ENCODE measurements around the gene PPP6R2. TPM values are rescaled to one million over a fixed set of nuclear protein-coding genes. Genes with fewer than 3 reads are reported as not detected.
"Not testable (repeated sequence)": the region's sequence is repeated elsewhere in the genome, so short reads cannot be mapped to it uniquely, and the experiment has no call there.

Gene PPP6R2
- total RNA-seq, 1 experiment from 2014 or later: 42.6 TPM

- Histone ChIP-seq H3K14ac (ENCODE audit: insufficient read depth, low read length) (no peak overlapping the region), H2AFZ (ENCODE audit: low read length) (no peak overlapping the region), H2BK20ac (ENCODE audit: low read depth, low read length, poor library complexity, severe bottlenecking) (no peak overlapping the region), H3K9me3 (ENCODE audit: control insufficient read depth, low read depth, low read length) (no peaks in the 10 kb centered on the region), H4K20me1 (ENCODE audit: control insufficient read depth, insufficient read depth, insufficient read length) (no peaks in the 10 kb centered on the region), H3K23ac (ENCODE audit: insufficient read length, low read depth, low read length) (no peak overlapping the region), H3K4ac (ENCODE audit: low read depth, low read length) (no peak overlapping the region), H2AK5ac (ENCODE audit: insufficient read length, low read length) (no peak overlapping the region), H3K27me3 (ENCODE audit: insufficient read depth, low read length) (no peaks in the 10 kb centered on the region), H3T11ph (ENCODE audit: low read length) (no peak overlapping the region), H4K5ac (ENCODE audit: insufficient read length, low read depth, low read length) (no peak overlapping the region), H2BK12ac (ENCODE audit: insufficient read length, low read depth, low read length) (no peak overlapping the region), H3K56ac (ENCODE audit: insufficient read length, low read depth, low read length) (no peak overlapping the region), H4K91ac (ENCODE audit: insufficient read length, low read depth, low read length) (no peak overlapping the region), H2BK15ac (ENCODE audit: low read depth, low read length) (no peak overlapping the region), H3K79me1 (ENCODE audit: insufficient read depth, low read depth, low read length, poor library complexity, severe bottlenecking) (no peaks in the 10 kb centered on the region), H3K4me1 (ENCODE audit: insufficient read depth, low read length) (no peaks in the 10 kb centered on the region), H3K9ac (ENCODE audit: extremely low read depth, insufficient read length, low read length) (no peak overlapping the region), H2BK5ac (ENCODE audit: insufficient read length, low read length) (no peak overlapping the region), H3K79me2 (ENCODE audit: insufficient read depth, low read length) (no peaks in the 10 kb centered on the region), H4K8ac (replicated peaks; ENCODE audit: insufficient read length, low read depth, low read length) (no peak overlapping the region), H3K18ac (ENCODE audit: insufficient read length, low read depth, low read length) (no peak overlapping the region), H3K23me2 (ENCODE audit: insufficient read length, low read depth, low read length, poor library complexity, severe bottlenecking) (no peaks in the 10 kb centered on the region), H2BK120ac (ENCODE audit: low read depth, low read length, poor library complexity, severe bottlenecking) (no peak overlapping the region), H3K27ac (ENCODE audit: insufficient read length, low read depth, low read length) (no peak overlapping the region), H3K4me2 (ENCODE audit: insufficient read depth, insufficient read length, low read length) (no peak overlapping the region)
- Mint-ChIP-seq H3K4me1 (no peaks in the 10 kb centered on the region), H3K36me3 (ENCODE audit: insufficient read depth in 1 of 3, low read depth in 3 of 3) (peaks cover 29 to 60% (median 54%) of the 10 kb centered on the region in 3 experiments; a peak in 6 of 7 replicates), H3K9me3 (peaks cover 0 to 3% of the 10 kb centered on the region in 2 experiments; a peak in 1 of 5 replicates), H3K27me3 (ENCODE audit: low read depth) (no peaks in the 10 kb centered on the region), H3K27ac (no peak overlapping the region; a peak in 1 of 7 replicates), H3K4me3 (no peak overlapping the region)
- WGBS (ENCODE audit: extremely low coverage, insufficient read length, low lambda C conversion rate): no CpG with 5 or more reads among the region's 5 CpGs
- DNase-seq: no peak
- TF ChIP-seq, protein P1, sequence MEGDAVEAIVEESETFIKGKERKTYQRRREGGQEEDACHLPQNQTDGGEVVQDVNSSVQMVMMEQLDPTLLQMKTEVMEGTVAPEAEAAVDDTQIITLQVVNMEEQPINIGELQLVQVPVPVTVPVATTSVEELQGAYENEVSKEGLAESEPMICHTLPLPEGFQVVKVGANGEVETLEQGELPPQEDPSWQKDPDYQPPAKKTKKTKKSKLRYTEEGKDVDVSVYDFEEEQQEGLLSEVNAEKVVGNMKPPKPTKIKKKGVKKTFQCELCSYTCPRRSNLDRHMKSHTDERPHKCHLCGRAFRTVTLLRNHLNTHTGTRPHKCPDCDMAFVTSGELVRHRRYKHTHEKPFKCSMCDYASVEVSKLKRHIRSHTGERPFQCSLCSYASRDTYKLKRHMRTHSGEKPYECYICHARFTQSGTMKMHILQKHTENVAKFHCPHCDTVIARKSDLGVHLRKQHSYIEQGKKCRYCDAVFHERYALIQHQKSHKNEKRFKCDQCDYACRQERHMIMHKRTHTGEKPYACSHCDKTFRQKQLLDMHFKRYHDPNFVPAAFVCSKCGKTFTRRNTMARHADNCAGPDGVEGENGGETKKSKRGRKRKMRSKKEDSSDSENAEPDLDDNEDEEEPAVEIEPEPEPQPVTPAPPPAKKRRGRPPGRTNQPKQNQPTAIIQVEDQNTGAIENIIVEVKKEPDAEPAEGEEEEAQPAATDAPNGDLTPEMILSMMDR (conservative IDR thresholded peaks at IDR 0.05): no peak
Observed at GRCh38 chr22:50376085-50376651, 33.0 kb downstream of the PPP6R2 start.

- H4K20me1 ChIP-seq (ENCODE audit: control insufficient read depth, insufficient read depth, insufficient read length); H2BK120ac ChIP-seq (ENCODE audit: low read depth, low read length, poor library complexity, severe bottlenecking); H3K4me1 Mint-ChIP-seq; H3K4me1 ChIP-seq (ENCODE audit: insufficient read depth, low read length); H3K4ac ChIP-seq (ENCODE audit: low read depth, low read length); H3K4me2 ChIP-seq (ENCODE audit: insufficient read depth, insufficient read length, low read length); H3K79me1 ChIP-seq (ENCODE audit: insufficient read depth, low read depth, low read length, poor library complexity, severe bottlenecking); H3K23ac ChIP-seq (ENCODE audit: insufficient read length, low read depth, low read length); H2BK5ac ChIP-seq (ENCODE audit: insufficient read length, low read length); H3K4me3 Mint-ChIP-seq; H4K91ac ChIP-seq (ENCODE audit: insufficient read length, low read depth, low read length); H3K27me3 Mint-ChIP-seq (ENCODE audit: low read depth); H4K8ac ChIP-seq (replicated peaks; ENCODE audit: insufficient read length, low read depth, low read length); H2BK15ac ChIP-seq (ENCODE audit: low read depth, low read length); H3K27ac Mint-ChIP-seq; H3K9ac ChIP-seq (ENCODE audit: extremely low read depth, insufficient read length, low read length); H2AFZ ChIP-seq (ENCODE audit: low read length); H3K27me3 ChIP-seq (ENCODE audit: insufficient read depth, low read length); H3K56ac ChIP-seq (ENCODE audit: insufficient read length, low read depth, low read length); H3K23me2 ChIP-seq (ENCODE audit: insufficient read length, low read depth, low read length, poor library complexity, severe bottlenecking); H2AK5ac ChIP-seq (ENCODE audit: insufficient read length, low read length); H3T11ph ChIP-seq (ENCODE audit: low read length); H3K18ac ChIP-seq (ENCODE audit: insufficient read length, low read depth, low read length); H3K14ac ChIP-seq (ENCODE audit: insufficient read depth, low read length); H3K9me3 Mint-ChIP-seq; H3K27ac ChIP-seq (ENCODE audit: insufficient read length, low read depth, low read length); H4K5ac ChIP-seq (ENCODE audit: insufficient read length, low read depth, low read length); H3K79me2 ChIP-seq (ENCODE audit: insufficient read depth, low read length); DNase-seq; H2BK20ac ChIP-seq (ENCODE audit: low read depth, low read length, poor library complexity, severe bottlenecking); H2BK12ac ChIP-seq (ENCODE audit: insufficient read length, low read depth, low read length); H3K9me3 ChIP-seq (ENCODE audit: control insufficient read depth, low read depth, low read length): not testable (repeated sequence)
- WGBS (ENCODE audit: extremely low coverage, insufficient read length, low lambda C conversion rate): no CpG with 5 or more reads among the region's 15 CpGs
- H3K36me3 Mint-ChIP-seq (ENCODE audit: insufficient read depth in 1 of 3, low read depth in 3 of 3): peaks cover 12 to 38% (median 26%) of the 10 kb centered on the region in 3 experiments; a peak in 6 of 7 replicates
Observed at GRCh38 chr22:50381021-50381555, 38.0 kb downstream of the PPP6R2 start.

Data from H9 (cell line).